GM12878 (cell line): ENCODE results near the gene TUT4.

Experiments used
- BHLHE40 ChIP-seq, 2 experiments: fragments of 450-650 bp in 1 of 2; IDR thresholded peaks; 2 replicates each; pipeline ENCODE4 v1.6.1; 2011 to 2017; ENCODE audit warnings: low read depth in 2 of 2, borderline replicate concordance in 1 of 2, improper control_type of control experiment in 1 of 2, low read length in 1 of 2, mild to moderate bottlenecking in 1 of 2
- MYC ChIP-seq: IDR thresholded peaks from 2 replicates; pipeline ENCODE4 v1.6.1; 2011; ENCODE audit warnings: mild to moderate bottlenecking, low read length, moderate library complexity, inconsistent platforms; ENCODE audit not compliant: insufficient read depth, insufficient replicate concordance, insufficient read length, severe bottlenecking
- POLR2A ChIP-seq: IDR thresholded peaks from 2 replicates; pipeline ENCODE4 v1.6.1; 2011; ENCODE audit warnings: low read depth, mild to moderate bottlenecking, low read length
- RAD21 ChIP-seq: IDR thresholded peaks from 2 replicates; pipeline ENCODE4 v1.6.1; 2011; ENCODE audit warnings: mild to moderate bottlenecking, low read depth, low read length, moderate library complexity; ENCODE audit not compliant: insufficient read depth
- RFX5 ChIP-seq: IDR thresholded peaks from 2 replicates; pipeline ENCODE4 v1.6.1; 2011; ENCODE audit warnings: low read depth, low read length, improper control_type of control experiment
- SREBF2 ChIP-seq: IDR thresholded peaks from 2 replicates; pipeline ENCODE4 v1.6.1; 2012; ENCODE audit warnings: mild to moderate bottlenecking, low read length
- YY1 ChIP-seq: IDR thresholded peaks from 2 replicates; pipeline ENCODE4 v1.6.1; 2011; ENCODE audit warnings: low read depth, mild to moderate bottlenecking, low read length
- ZNF274 ChIP-seq: IDR thresholded peaks from one replicate; pipeline ENCODE4 v1.8.0; 2011; ENCODE audit not compliant: insufficient read length, insufficient read depth
- ZSCAN29 ChIP-seq: fragments of 450-650 bp; IDR thresholded peaks from 2 replicates; pipeline ENCODE4 v1.6.1; 2017; ENCODE audit warnings: mild to moderate bottlenecking, moderate library complexity
- TF ChIP-seq, protein P1 (sequence below), 3 experiments: IDR thresholded peaks in 2 of 3; conservative IDR thresholded peaks in 1 of 3; 2 replicates each; pipeline ENCODE4 v1.5.1; 2011; ENCODE audit warnings: low read depth in 3 of 3, low read length in 3 of 3, mild to moderate bottlenecking in 3 of 3, control low read depth in 2 of 3, moderate library complexity in 2 of 3, inconsistent platforms in 1 of 3, mixed read lengths in 1 of 3; ENCODE audit not compliant: control insufficient read depth in 2 of 3, insufficient read depth in 1 of 3; ENCODE audit errors: extremely low read depth in 1 of 3
- TF ChIP-seq, protein P2 (sequence below): fragments of 450-650 bp; IDR thresholded peaks from 2 replicates; pipeline ENCODE4 v1.6.1; 2014; ENCODE audit warnings: mild to moderate bottlenecking
- TF ChIP-seq, protein P3 (sequence below): fragments of 150-350 bp; IDR thresholded peaks from 2 replicates; pipeline ENCODE4 v1.6.1; 2014; ENCODE audit warnings: mild to moderate bottlenecking, low read depth, low read length
- TF ChIP-seq, protein P4 (sequence below): fragments of 450-650 bp; IDR thresholded peaks from 2 replicates; pipeline ENCODE4 v1.6.1; 2017; ENCODE audit warnings: mild to moderate bottlenecking, moderate library complexity

DNA sequence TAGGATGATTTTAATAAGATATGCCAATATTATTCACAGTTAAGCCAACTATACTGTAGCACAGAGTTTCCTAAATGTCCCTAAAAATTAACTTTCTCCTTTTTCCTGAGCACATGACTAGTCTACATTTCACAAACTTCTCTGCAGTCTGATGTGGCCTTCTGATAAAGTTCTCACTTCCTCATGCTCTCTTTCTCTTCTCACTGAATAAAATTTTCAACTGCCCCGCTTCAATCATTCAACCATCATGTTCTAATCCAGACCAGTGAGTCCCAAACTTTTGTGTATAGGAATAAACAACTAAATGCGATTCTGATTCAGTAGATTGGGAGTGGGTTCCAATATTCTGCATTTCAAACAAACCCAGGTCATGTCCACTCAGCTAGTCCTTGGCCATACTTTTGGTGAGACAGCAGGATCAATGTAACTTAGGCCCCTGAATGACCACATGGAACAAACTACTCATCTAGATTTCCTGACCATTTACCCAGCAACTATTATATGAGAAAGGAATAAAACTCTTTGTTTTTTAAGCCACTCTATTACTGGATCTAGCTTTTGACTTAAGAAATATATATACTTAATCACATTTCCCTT is 20.1 kb downstream of the TUT4 start:
- TF ChIP-seq, protein P1, sequence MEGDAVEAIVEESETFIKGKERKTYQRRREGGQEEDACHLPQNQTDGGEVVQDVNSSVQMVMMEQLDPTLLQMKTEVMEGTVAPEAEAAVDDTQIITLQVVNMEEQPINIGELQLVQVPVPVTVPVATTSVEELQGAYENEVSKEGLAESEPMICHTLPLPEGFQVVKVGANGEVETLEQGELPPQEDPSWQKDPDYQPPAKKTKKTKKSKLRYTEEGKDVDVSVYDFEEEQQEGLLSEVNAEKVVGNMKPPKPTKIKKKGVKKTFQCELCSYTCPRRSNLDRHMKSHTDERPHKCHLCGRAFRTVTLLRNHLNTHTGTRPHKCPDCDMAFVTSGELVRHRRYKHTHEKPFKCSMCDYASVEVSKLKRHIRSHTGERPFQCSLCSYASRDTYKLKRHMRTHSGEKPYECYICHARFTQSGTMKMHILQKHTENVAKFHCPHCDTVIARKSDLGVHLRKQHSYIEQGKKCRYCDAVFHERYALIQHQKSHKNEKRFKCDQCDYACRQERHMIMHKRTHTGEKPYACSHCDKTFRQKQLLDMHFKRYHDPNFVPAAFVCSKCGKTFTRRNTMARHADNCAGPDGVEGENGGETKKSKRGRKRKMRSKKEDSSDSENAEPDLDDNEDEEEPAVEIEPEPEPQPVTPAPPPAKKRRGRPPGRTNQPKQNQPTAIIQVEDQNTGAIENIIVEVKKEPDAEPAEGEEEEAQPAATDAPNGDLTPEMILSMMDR (IDR thresholded peaks at IDR 0.05 in 2 of 3, conservative IDR thresholded peaks at IDR 0.05 in 1 of 3; ENCODE audit: control insufficient read depth in 2 of 3, extremely low read depth in 1 of 3, insufficient read depth in 1 of 3, low read depth in 3 of 3, low read length in 3 of 3) = no peak
- no peak for TF ChIP-seq RFX5
- no peak for TF ChIP-seq SREBF2
- TF ChIP-seq ZNF274 = no peak
- TF ChIP-seq, protein P2, sequence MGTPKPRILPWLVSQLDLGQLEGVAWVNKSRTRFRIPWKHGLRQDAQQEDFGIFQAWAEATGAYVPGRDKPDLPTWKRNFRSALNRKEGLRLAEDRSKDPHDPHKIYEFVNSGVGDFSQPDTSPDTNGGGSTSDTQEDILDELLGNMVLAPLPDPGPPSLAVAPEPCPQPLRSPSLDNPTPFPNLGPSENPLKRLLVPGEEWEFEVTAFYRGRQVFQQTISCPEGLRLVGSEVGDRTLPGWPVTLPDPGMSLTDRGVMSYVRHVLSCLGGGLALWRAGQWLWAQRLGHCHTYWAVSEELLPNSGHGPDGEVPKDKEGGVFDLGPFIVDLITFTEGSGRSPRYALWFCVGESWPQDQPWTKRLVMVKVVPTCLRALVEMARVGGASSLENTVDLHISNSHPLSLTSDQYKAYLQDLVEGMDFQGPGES = no peak
- TF ChIP-seq, protein P3, sequence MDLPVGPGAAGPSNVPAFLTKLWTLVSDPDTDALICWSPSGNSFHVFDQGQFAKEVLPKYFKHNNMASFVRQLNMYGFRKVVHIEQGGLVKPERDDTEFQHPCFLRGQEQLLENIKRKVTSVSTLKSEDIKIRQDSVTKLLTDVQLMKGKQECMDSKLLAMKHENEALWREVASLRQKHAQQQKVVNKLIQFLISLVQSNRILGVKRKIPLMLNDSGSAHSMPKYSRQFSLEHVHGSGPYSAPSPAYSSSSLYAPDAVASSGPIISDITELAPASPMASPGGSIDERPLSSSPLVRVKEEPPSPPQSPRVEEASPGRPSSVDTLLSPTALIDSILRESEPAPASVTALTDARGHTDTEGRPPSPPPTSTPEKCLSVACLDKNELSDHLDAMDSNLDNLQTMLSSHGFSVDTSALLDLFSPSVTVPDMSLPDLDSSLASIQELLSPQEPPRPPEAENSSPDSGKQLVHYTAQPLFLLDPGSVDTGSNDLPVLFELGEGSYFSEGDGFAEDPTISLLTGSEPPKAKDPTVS = no peak
- TF ChIP-seq, protein P4, sequence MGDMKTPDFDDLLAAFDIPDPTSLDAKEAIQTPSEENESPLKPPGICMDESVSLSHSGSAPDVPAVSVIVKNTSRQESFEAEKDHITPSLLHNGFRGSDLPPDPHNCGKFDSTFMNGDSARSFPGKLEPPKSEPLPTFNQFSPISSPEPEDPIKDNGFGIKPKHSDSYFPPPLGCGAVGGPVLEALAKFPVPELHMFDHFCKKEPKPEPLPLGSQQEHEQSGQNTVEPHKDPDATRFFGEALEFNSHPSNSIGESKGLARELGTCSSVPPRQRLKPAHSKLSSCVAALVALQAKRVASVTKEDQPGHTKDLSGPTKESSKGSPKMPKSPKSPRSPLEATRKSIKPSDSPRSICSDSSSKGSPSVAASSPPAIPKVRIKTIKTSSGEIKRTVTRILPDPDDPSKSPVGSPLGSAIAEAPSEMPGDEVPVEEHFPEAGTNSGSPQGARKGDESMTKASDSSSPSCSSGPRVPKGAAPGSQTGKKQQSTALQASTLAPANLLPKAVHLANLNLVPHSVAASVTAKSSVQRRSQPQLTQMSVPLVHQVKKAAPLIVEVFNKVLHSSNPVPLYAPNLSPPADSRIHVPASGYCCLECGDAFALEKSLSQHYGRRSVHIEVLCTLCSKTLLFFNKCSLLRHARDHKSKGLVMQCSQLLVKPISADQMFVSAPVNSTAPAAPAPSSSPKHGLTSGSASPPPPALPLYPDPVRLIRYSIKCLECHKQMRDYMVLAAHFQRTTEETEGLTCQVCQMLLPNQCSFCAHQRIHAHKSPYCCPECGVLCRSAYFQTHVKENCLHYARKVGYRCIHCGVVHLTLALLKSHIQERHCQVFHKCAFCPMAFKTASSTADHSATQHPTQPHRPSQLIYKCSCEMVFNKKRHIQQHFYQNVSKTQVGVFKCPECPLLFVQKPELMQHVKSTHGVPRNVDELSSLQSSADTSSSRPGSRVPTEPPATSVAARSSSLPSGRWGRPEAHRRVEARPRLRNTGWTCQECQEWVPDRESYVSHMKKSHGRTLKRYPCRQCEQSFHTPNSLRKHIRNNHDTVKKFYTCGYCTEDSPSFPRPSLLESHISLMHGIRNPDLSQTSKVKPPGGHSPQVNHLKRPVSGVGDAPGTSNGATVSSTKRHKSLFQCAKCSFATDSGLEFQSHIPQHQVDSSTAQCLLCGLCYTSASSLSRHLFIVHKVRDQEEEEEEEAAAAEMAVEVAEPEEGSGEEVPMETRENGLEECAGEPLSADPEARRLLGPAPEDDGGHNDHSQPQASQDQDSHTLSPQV = no peak
- TF ChIP-seq MYC = no peak
- no peak for TF ChIP-seq POLR2A
- TF ChIP-seq BHLHE40 (IDR thresholded peaks at IDR 0.05; ENCODE audit: borderline replicate concordance in 1 of 2, low read depth in 2 of 2, low read length in 1 of 2) = no peak
- TF ChIP-seq ZSCAN29 = no peak
- TF ChIP-seq YY1 = no peak
- no peak for TF ChIP-seq RAD21
